GM18951 (cell line): Measurements from ENCODE around the gene GOLGA6L22.
"Not testable (repeated sequence)": the region's sequence is repeated elsewhere in the genome, so short reads cannot be mapped to it uniquely, and the experiment has no call there.

Experiments
- POLR2A ChIP-seq: IDR thresholded peaks from 4 replicates; pipeline ENCODE4 v1.6.1; 2011; ENCODE audit warnings: mild to moderate bottlenecking; ENCODE audit not compliant: insufficient read length, insufficient read depth; ENCODE audit errors: extremely low read depth
- in situ Hi-C: fragments of 300-500 bp; cut with MboI; formaldehyde crosslinking; loops from one replicate; pipeline ENCODE4 v1.12.0; 2022; ENCODE audit warnings: low sequenced_read_pairs, mixed read lengths, inconsistent platforms; ENCODE audit not compliant: unreplicated experiment

The GOLGA6L22 gene

GRCh38 chr15:22458603-22459002 is at the start of gene GOLGA6L22:
TSS of gene GOLGA6L22 (plus strand) at chr15:22458903. CDS start at chr15:22458994, 91 bp downstream.
- in situ Hi-C loops = not testable (repeated sequence)

GRCh38 chr15:22417288-22417687 is 41.4 kb upstream of the GOLGA6L22 start:
- in situ Hi-C loops = loop anchor here (25.0 kb wide), 1 partner anchor 1830 kb away; no protein-coding TSS in a partner anchor

GRCh38 chr15:22417795-22418194 is 40.9 kb upstream of the GOLGA6L22 start:
- in situ Hi-C loops = loop anchor here (25.0 kb wide), 1 partner anchor 1830 kb away; no protein-coding TSS in a partner anchor

- in situ Hi-C loops = loop anchor here (25.0 kb wide), 1 partner anchor 1831 kb away; no protein-coding TSS in a partner anchor
Observed at GRCh38 chr15:22418212-22418611, 40.5 kb upstream of the GOLGA6L22 start.

GRCh38 chr15:22418666-22419065 is 40.0 kb upstream of the GOLGA6L22 start:
- in situ Hi-C loops = loop anchor here (25.0 kb wide), 1 partner anchor 1831 kb away; no protein-coding TSS in a partner anchor

GRCh38 chr15:22420340-22420739 is 38.4 kb upstream of the GOLGA6L22 start:
- in situ Hi-C loops = loop anchor here (25.0 kb wide), 1 partner anchor 1833 kb away; no protein-coding TSS in a partner anchor

GRCh38 chr15:22429426-22429825 is 29.3 kb upstream of the GOLGA6L22 start:
- in situ Hi-C loops = not testable (repeated sequence)

GRCh38 chr15:22431687-22432086 is 27.0 kb upstream of the GOLGA6L22 start:
- in situ Hi-C loops = not testable (repeated sequence)

GRCh38 chr15:22494490-22495113 is 35.9 kb downstream of the GOLGA6L22 start:
- in situ Hi-C loops = not testable (repeated sequence)
- peak; percentile 28 for TF ChIP-seq POLR2A

- in situ Hi-C loops = not testable (repeated sequence)
Observed at GRCh38 chr15:22497200-22497599, 38.5 kb downstream of the GOLGA6L22 start.

- in situ Hi-C loops = not testable (repeated sequence)
Observed at GRCh38 chr15:22498220-22498925, 39.7 kb downstream of the GOLGA6L22 start.

- in situ Hi-C loops = not testable (repeated sequence)
Observed at GRCh38 chr15:22502272-22502671, 43.6 kb downstream of the GOLGA6L22 start.

GRCh38 chr15:22506959-22507358 is 48.3 kb downstream of the GOLGA6L22 start:
- in situ Hi-C loops = not testable (repeated sequence)

- in situ Hi-C loops = not testable (repeated sequence)
Observed at GRCh38 chr15:22516140-22516539, 57.4 kb downstream of the GOLGA6L22 start.
